GM23338 (cell line): Measurements from ENCODE around the gene NEU4.

Source experiments
- EZH2 ChIP-seq: fragments of 200-600 bp; sonication (generic); IDR thresholded peaks from one replicate; pipeline ENCODE4 v1.8.0; 2017; ENCODE audit warnings: antibody characterized with exemption, mild to moderate bottlenecking, low read depth; ENCODE audit not compliant: unreplicated experiment
- EZH2phosphoT487 ChIP-seq: fragments of 200-600 bp; sonication (generic); IDR thresholded peaks from one replicate; pipeline ENCODE4 v1.8.1; 2018; ENCODE audit warnings: antibody characterized with exemption; ENCODE audit not compliant: unreplicated experiment
- NANOG ChIP-seq: IDR thresholded peaks from 2 replicates; pipeline ENCODE4 v1.6.1; 2016; ENCODE audit warnings: antibody characterized with exemption, borderline replicate concordance
- POLR2AphosphoS5 ChIP-seq: IDR thresholded peaks from 2 replicates; pipeline ENCODE4 v1.6.1; 2016; ENCODE audit warnings: antibody characterized with exemption, low read depth
- TF ChIP-seq, protein P1 (sequence below), 2 experiments: fragments of 200-600 bp in 1 of 2; sonication (generic) in 1 of 2; conservative IDR thresholded peaks; 2 replicates each; pipeline versions ENCODE4 v1.5.1 to v1.6.1; 2016 to 2017; ENCODE audit warnings: antibody characterized with exemption in 2 of 2, low read depth in 2 of 2, mild to moderate bottlenecking in 2 of 2, moderate library complexity in 1 of 2
- TF ChIP-seq, protein P2 (sequence below): IDR thresholded peaks from one replicate; pipeline ENCODE4 v1.6.1; 2018; ENCODE audit warnings: antibody characterized with exemption; ENCODE audit not compliant: unreplicated experiment

DNA sequence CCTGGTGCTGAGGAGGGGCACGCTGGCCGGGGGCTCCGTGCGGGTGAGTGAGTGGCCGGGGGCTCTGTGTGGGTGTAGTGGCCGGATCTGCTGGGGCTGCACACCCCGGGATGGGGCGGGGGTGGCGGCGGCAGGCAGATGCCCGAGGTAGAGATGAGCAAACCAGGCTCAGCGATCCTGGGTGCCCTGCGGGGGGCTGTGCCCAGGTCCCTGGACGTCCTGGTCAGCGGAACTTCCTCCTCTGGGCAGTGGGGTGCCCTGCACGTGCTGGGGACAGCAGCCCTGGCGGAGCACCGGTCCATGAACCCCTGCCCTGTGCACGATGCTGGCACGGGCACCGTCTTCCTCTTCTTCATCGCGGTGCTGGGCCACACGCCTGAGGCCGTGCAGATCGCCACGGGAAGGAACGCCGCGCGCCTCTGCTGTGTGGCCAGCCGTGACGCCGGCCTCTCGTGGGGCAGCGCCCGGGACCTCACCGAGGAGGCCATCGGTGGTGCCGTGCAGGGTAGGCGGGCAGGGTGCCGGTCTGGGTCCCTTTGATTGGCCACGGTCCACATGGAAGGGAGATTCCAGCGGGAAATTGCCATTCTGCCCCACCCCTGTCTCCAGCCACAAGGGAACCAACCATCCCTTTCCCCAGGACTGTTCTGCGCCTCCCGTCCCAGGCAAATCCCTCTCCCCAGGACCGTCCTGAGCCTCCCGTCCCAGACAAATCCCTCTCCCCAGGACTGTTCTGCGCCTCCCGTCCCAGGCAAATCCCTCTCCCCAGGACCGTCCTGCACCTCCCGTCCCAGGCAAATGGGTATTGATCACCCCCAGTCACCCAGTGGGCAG lies 5.9 kb downstream of the NEU4 start:
- TF ChIP-seq POLR2AphosphoS5 (no peak), NANOG (no peak), EZH2phosphoT487 (no peak), EZH2 (no peak)
- TF ChIP-seq, protein P1, sequence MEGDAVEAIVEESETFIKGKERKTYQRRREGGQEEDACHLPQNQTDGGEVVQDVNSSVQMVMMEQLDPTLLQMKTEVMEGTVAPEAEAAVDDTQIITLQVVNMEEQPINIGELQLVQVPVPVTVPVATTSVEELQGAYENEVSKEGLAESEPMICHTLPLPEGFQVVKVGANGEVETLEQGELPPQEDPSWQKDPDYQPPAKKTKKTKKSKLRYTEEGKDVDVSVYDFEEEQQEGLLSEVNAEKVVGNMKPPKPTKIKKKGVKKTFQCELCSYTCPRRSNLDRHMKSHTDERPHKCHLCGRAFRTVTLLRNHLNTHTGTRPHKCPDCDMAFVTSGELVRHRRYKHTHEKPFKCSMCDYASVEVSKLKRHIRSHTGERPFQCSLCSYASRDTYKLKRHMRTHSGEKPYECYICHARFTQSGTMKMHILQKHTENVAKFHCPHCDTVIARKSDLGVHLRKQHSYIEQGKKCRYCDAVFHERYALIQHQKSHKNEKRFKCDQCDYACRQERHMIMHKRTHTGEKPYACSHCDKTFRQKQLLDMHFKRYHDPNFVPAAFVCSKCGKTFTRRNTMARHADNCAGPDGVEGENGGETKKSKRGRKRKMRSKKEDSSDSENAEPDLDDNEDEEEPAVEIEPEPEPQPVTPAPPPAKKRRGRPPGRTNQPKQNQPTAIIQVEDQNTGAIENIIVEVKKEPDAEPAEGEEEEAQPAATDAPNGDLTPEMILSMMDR (conservative IDR thresholded peaks at IDR 0.05; ENCODE audit: low read depth in 2 of 2): no peak
- TF ChIP-seq, protein P2, sequence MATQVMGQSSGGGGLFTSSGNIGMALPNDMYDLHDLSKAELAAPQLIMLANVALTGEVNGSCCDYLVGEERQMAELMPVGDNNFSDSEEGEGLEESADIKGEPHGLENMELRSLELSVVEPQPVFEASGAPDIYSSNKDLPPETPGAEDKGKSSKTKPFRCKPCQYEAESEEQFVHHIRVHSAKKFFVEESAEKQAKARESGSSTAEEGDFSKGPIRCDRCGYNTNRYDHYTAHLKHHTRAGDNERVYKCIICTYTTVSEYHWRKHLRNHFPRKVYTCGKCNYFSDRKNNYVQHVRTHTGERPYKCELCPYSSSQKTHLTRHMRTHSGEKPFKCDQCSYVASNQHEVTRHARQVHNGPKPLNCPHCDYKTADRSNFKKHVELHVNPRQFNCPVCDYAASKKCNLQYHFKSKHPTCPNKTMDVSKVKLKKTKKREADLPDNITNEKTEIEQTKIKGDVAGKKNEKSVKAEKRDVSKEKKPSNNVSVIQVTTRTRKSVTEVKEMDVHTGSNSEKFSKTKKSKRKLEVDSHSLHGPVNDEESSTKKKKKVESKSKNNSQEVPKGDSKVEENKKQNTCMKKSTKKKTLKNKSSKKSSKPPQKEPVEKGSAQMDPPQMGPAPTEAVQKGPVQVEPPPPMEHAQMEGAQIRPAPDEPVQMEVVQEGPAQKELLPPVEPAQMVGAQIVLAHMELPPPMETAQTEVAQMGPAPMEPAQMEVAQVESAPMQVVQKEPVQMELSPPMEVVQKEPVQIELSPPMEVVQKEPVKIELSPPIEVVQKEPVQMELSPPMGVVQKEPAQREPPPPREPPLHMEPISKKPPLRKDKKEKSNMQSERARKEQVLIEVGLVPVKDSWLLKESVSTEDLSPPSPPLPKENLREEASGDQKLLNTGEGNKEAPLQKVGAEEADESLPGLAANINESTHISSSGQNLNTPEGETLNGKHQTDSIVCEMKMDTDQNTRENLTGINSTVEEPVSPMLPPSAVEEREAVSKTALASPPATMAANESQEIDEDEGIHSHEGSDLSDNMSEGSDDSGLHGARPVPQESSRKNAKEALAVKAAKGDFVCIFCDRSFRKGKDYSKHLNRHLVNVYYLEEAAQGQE: no peak
